GM18519 (cell line): Measurements from ENCODE around the gene KCNRG.
"Not testable (repeated sequence)": the region's sequence is repeated elsewhere in the genome, so short reads cannot be mapped to it uniquely, and the experiment has no call there.

Source experiments
- ATAC-seq: cut with Tn5 transposase; IDR thresholded peaks from one replicate; pipeline ENCODE4 v1.9.1; 2021; ENCODE audit warnings: mild to moderate bottlenecking, moderate library complexity; ENCODE audit not compliant: unreplicated experiment, low FRiP score

The KCNRG gene

GRCh38 chr13:50006426-50007135 is 8.7 kb upstream of the KCNRG start:
- ATAC-seq, result no peak

GRCh38 chr13:50011461-50011860 is 3.8 kb upstream of the KCNRG start:
- no peak for ATAC-seq

GRCh38 chr13:50012396-50013169 is 2.7 kb upstream of the KCNRG start:
- ATAC-seq, result no peak

GRCh38 chr13:50014386-50014785 is 858 bp upstream of the KCNRG start:
- no peak for ATAC-seq

GRCh38 chr13:50015750-50016149 is 506 bp downstream of the KCNRG start:
- no peak for ATAC-seq

GRCh38 chr13:50016444-50016843 is 1.2 kb downstream of the KCNRG start:
- ATAC-seq, result no peak

- no peak for ATAC-seq
Observed at GRCh38 chr13:50017819-50018218, 2.6 kb downstream of the KCNRG start.

- ATAC-seq, result no peak
Observed at GRCh38 chr13:50025436-50025835, 10.2 kb downstream of the KCNRG start.

GRCh38 chr13:50026788-50027473 is 11.7 kb downstream of the KCNRG start:
- ATAC-seq, result peak; percentile 97

GRCh38 chr13:50030315-50030714 is 15.1 kb downstream of the KCNRG start:
- ATAC-seq, result no peak

- no peak for ATAC-seq
Observed at GRCh38 chr13:50033725-50034124, 18.5 kb downstream of the KCNRG start.

GRCh38 chr13:50037788-50038187 is 22.5 kb downstream of the KCNRG start:
- no peak for ATAC-seq

GRCh38 chr13:50038266-50038665 is 23.0 kb downstream of the KCNRG start:
- ATAC-seq, result no peak

GRCh38 chr13:50052478-50052877 is 37.2 kb downstream of the KCNRG start:
- no peak for ATAC-seq

GRCh38 chr13:50053844-50054243 is 38.6 kb downstream of the KCNRG start:
- ATAC-seq, result no peak

- ATAC-seq, result no peak
Observed at GRCh38 chr13:50055454-50055853, 40.2 kb downstream of the KCNRG start.

GRCh38 chr13:50060718-50061117 is 45.5 kb downstream of the KCNRG start:
- ATAC-seq, result no peak

GRCh38 chr13:50062336-50062735 is 47.1 kb downstream of the KCNRG start:
- ATAC-seq, result not testable (repeated sequence)

GRCh38 chr13:50065712-50066111 is 50.5 kb downstream of the KCNRG start:
- ATAC-seq, result no peak

GRCh38 chr13:50068508-50068907 is 53.3 kb downstream of the KCNRG start:
- ATAC-seq, result no peak

- no peak for ATAC-seq
Observed at GRCh38 chr13:50069261-50069660, 54.0 kb downstream of the KCNRG start.
